Panc1 (cell line): ENCODE measurements around the gene PPP1CA. TPM values are rescaled to one million over a fixed set of nuclear protein-coding genes. Genes with fewer than 3 reads are reported as not detected.

Experiments
- ATAC-seq: fragments of 200-7000 bp; cut with Tn5 transposase; 2 replicates; pipeline ENCODE4 v1.9.1; 2020; ENCODE audit warnings: mild to moderate bottlenecking, moderate library complexity
- BruUV-seq: library from RNA; stranded (reverse); fragments of 400-500 nt; replicated peaks from 2 replicates; lab custom pipeline; 2021; lab: Mats Ljungman, UMichigan
- CTCF ChIA-PET: fragments of 300-600 bp; sonication (Branson Sonifier 250); formaldehyde crosslinking; loops from one replicate; lab custom pipeline; 2022; ENCODE audit warnings: antibody characterized with exemption; lab: Charles Lee
- POLR2A ChIA-PET: fragments of 300-600 bp; sonication (Branson Sonifier 250); formaldehyde crosslinking; loops from one replicate; lab custom pipeline; 2022; ENCODE audit warnings: antibody characterized with exemption; lab: Charles Lee
- DNase-seq: peaks from one replicate; pipeline ENCODE4 v3.0.0-alpha.2; 2010; ENCODE audit warnings: low read depth, low spot score
- H3K27ac ChIP-seq: 2 replicates; pipeline ENCODE4 v1.5.1; 2011; ENCODE audit warnings: mild to moderate bottlenecking, low read length, inconsistent platforms
- H3K27me3 ChIP-seq: fragments of 200-500 bp; sonication (Bioruptor generic); 2 replicates; pipeline ENCODE4 v1.6.0; 2014; ENCODE audit warnings: low read length, inconsistent platforms; ENCODE audit not compliant: control insufficient read depth, insufficient read depth
- H3K36me3 ChIP-seq: fragments of 200-500 bp; sonication (Bioruptor generic); 2 replicates; pipeline ENCODE4 v1.5.1; 2014; ENCODE audit warnings: inconsistent platforms, mild to moderate bottlenecking, low read length, moderate library complexity; ENCODE audit not compliant: control insufficient read depth, insufficient read depth
- H3K4me1 ChIP-seq: 2 replicates; pipeline ENCODE4 v1.5.1; 2011; ENCODE audit warnings: inconsistent platforms, mild to moderate bottlenecking, low read length, moderate library complexity; ENCODE audit not compliant: control insufficient read depth, insufficient read depth
- H3K4me3 ChIP-seq, 2 experiments: 2 replicates each; pipeline ENCODE4 v1.5.1; 2011 to 2012; ENCODE audit warnings: low read depth in 2 of 2, low read length in 2 of 2, mild to moderate bottlenecking in 2 of 2, inconsistent platforms in 1 of 2, moderate library complexity in 1 of 2
- H3K9me3 ChIP-seq: fragments of 200-500 bp; sonication (Bioruptor generic); 2 replicates; pipeline ENCODE4 v1.5.1; 2014; ENCODE audit warnings: low read depth, mild to moderate bottlenecking, inconsistent platforms, low read length, moderate library complexity; ENCODE audit not compliant: control insufficient read depth, insufficient read depth
- POLR2AphosphoS5 ChIP-seq: IDR thresholded peaks from 2 replicates; pipeline ENCODE4 v1.6.1; 2012; ENCODE audit warnings: mild to moderate bottlenecking, low read depth, low read length, moderate library complexity
- SIN3A ChIP-seq: IDR thresholded peaks from 2 replicates; pipeline ENCODE4 v1.6.1; 2012; ENCODE audit warnings: low read depth, mild to moderate bottlenecking, low read length, moderate library complexity, borderline replicate concordance; ENCODE audit not compliant: insufficient read depth
- TCF7L2 ChIP-seq: IDR thresholded peaks from 2 replicates; pipeline ENCODE4 v1.6.1; 2011; ENCODE audit warnings: mild to moderate bottlenecking, low read depth, low read length, inconsistent platforms
- in situ Hi-C: cut with HindIII; loops from 2 replicates; pipeline ENCODE4 v1.10.0; 2016; ENCODE audit warnings: low sequenced_read_pairs, low pct_unique_long_range_greater_than_20kb
- intact Hi-C: fragments of 100-400 bp; cut with micrococcal nuclease; formaldehyde crosslinking; loops from one replicate; pipeline ENCODE4 v1.10.0; 2022; ENCODE audit not compliant: unreplicated experiment
- total RNA-seq: library from RNA; stranded (reverse); gene quantifications from one replicate; pipeline ENCODE4 v1.2.1, GENCODE V29; 2021; ENCODE audit not compliant: unreplicated experiment
- TF ChIP-seq, protein P1 (sequence below), 2 experiments: IDR thresholded peaks; 2 replicates each; pipeline ENCODE4 v1.6.1; 2011 to 2012; ENCODE audit warnings: low read depth in 2 of 2, control low read depth in 1 of 2, low read length in 1 of 2, mild to moderate bottlenecking in 1 of 2, moderate library complexity in 1 of 2; ENCODE audit not compliant: insufficient read depth in 1 of 2
- TF ChIP-seq, protein P2 (sequence below): fragments of 450-650 bp; IDR thresholded peaks from 2 replicates; pipeline ENCODE4 v1.5.1; 2017; ENCODE audit warnings: mild to moderate bottlenecking

Gene PPP1CA
- total RNA-seq, 1 experiment from 2014 or later, result 361 TPM

DNA sequence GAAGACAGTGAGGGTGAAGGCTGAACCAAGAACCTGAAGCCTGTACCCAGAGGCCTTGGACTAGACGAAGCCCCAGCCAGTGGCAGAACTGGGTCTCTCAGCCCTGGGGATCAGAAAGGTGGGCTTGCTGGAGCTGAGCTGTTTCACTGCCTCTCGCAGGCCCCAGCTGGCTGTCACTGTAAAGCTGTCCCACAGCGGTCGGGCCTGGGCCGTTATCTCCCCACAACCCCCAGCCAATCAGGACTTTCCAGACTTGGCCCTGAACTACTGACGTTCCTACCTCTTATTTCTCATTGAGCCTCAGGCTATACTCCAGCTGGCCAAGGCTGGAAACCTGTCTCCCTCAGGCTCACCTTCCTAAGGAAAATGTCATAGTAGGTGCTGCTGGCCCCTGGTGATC is 4.1 kb downstream of the PPP1CA start:
- BruUV-seq, result no TSS peak
- no peaks in the 10 kb centered on the region for H3K9me3 ChIP-seq
- ChIA-PET POLR2A (interaction anchor here (0.9 kb wide), 1 partner anchor 24 kb away, joined by 3 read pairs; no protein-coding TSS in a partner anchor), CTCF (no interaction called here)
- no peaks in the 10 kb centered on the region for H3K27me3 ChIP-seq
- intact Hi-C loops, result no loop called here
- H3K4me1 ChIP-seq, result peaks cover 41% of the 10 kb centered on the region
- H3K4me3 ChIP-seq, result no peak overlapping the region
- H3K27ac ChIP-seq, result 0 out of 2 replicates have a peak overlapping the region, but pooled peaks have one; percentile 30
- no peak for ATAC-seq
- peaks cover 7% of the 10 kb centered on the region for H3K36me3 ChIP-seq
- TF ChIP-seq, protein P1, sequence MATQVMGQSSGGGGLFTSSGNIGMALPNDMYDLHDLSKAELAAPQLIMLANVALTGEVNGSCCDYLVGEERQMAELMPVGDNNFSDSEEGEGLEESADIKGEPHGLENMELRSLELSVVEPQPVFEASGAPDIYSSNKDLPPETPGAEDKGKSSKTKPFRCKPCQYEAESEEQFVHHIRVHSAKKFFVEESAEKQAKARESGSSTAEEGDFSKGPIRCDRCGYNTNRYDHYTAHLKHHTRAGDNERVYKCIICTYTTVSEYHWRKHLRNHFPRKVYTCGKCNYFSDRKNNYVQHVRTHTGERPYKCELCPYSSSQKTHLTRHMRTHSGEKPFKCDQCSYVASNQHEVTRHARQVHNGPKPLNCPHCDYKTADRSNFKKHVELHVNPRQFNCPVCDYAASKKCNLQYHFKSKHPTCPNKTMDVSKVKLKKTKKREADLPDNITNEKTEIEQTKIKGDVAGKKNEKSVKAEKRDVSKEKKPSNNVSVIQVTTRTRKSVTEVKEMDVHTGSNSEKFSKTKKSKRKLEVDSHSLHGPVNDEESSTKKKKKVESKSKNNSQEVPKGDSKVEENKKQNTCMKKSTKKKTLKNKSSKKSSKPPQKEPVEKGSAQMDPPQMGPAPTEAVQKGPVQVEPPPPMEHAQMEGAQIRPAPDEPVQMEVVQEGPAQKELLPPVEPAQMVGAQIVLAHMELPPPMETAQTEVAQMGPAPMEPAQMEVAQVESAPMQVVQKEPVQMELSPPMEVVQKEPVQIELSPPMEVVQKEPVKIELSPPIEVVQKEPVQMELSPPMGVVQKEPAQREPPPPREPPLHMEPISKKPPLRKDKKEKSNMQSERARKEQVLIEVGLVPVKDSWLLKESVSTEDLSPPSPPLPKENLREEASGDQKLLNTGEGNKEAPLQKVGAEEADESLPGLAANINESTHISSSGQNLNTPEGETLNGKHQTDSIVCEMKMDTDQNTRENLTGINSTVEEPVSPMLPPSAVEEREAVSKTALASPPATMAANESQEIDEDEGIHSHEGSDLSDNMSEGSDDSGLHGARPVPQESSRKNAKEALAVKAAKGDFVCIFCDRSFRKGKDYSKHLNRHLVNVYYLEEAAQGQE (IDR thresholded peaks at IDR 0.05; ENCODE audit: insufficient read depth in 1 of 2, low read depth in 2 of 2, low read length in 1 of 2), result no peak
- TF ChIP-seq POLR2AphosphoS5 (no peak), SIN3A (no peak), TCF7L2 (no peak)
- TF ChIP-seq, protein P2, sequence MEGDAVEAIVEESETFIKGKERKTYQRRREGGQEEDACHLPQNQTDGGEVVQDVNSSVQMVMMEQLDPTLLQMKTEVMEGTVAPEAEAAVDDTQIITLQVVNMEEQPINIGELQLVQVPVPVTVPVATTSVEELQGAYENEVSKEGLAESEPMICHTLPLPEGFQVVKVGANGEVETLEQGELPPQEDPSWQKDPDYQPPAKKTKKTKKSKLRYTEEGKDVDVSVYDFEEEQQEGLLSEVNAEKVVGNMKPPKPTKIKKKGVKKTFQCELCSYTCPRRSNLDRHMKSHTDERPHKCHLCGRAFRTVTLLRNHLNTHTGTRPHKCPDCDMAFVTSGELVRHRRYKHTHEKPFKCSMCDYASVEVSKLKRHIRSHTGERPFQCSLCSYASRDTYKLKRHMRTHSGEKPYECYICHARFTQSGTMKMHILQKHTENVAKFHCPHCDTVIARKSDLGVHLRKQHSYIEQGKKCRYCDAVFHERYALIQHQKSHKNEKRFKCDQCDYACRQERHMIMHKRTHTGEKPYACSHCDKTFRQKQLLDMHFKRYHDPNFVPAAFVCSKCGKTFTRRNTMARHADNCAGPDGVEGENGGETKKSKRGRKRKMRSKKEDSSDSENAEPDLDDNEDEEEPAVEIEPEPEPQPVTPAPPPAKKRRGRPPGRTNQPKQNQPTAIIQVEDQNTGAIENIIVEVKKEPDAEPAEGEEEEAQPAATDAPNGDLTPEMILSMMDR, result no peak
- DNase-seq, result no peak
- in situ Hi-C loops, result no loop called here

DNA sequence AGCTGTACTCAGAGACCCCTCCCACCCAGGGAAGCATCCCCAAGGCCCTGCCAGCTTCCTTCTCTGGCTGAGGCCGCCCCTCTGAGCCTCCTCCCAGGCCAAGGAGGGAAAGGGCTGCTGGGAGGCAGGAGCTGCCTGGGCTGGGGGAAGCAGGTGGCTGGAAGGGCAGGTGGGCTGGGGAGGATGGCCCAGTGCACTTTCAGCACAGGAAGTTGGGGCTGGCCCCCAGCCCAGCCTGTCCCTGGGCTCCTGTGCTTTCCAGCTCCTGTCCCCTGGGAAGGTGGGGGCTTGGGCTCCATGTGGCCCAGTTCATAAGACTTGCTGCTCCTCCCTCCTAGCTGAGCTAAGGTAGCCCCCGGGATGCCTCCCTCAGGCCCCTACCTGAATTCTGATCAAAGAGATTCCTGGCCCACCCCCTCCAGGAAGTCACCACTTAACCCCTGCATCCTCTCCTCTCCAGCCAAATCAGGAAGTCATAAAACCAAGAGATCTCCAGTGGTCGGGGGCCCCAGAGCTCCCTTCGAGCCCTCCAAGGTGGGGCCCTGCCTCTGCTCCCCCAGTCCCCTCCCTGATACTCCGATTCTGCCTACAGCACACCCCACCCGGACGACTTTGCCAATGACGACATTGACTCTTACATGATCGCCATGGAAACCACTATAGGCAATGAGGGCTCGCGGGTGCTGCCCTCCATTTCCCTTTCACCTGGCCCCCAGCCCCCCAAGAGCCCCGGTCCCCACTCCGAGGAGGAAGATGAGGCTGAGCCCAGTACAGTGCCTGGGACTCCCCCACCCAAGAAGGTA is 4.9 kb downstream of the PPP1CA start:
- Histone ChIP-seq H3K27ac (0 out of 2 replicates have a peak overlapping the region, but pooled peaks have one; percentile 7), H3K4me3 (no peak overlapping the region), H3K27me3 (no peaks in the 10 kb centered on the region), H3K36me3 (peaks cover 7% of the 10 kb centered on the region), H3K4me1 (peaks cover 37% of the 10 kb centered on the region), H3K9me3 (no peaks in the 10 kb centered on the region)
- no peak for ATAC-seq
- TF ChIP-seq TCF7L2 (no peak), POLR2AphosphoS5 (no peak), SIN3A (no peak)
- TF ChIP-seq, protein P1 (IDR thresholded peaks at IDR 0.05; ENCODE audit: insufficient read depth in 1 of 2, low read depth in 2 of 2, low read length in 1 of 2), result no peak
- TF ChIP-seq, protein P2, result no peak
- POLR2A ChIA-PET, result no interaction called here
- no TSS peak for BruUV-seq
- intact Hi-C loops, result no loop called here
- CTCF ChIA-PET, result interaction anchor here (0.6 kb wide), 2 partner anchors 77 to 170 kb away, joined by 3 read pairs; no protein-coding TSS in a partner anchor
- in situ Hi-C loops, result no loop called here
- no peak for DNase-seq
